HL-60/S4 treated with phorbol 12-myristate 13-acetate at 8.2 ng/mL for 4 days and 3 days (cell line): ENCODE measurements around the gene APIP.

Experiments used
- in situ Hi-C: fragments of 300-500 bp; cut with MboI; formaldehyde crosslinking; loops from 2 replicates; pipeline ENCODE4 v1.15.0; 2022; ENCODE audit warnings: low sequenced_read_pairs

APIP gene

GRCh38 chr11:34846467-34846866 lies 69.7 kb downstream of the APIP start:
- in situ Hi-C loops: no loop called here

GRCh38 chr11:34844463-34845112 lies 71.6 kb downstream of the APIP start:
- in situ Hi-C loops: no loop called here

- in situ Hi-C loops: no loop called here
Observed at GRCh38 chr11:34843271-34843670, 72.9 kb downstream of the APIP start.

GRCh38 chr11:34840736-34841386 lies 75.3 kb downstream of the APIP start:
- in situ Hi-C loops: no loop called here

GRCh38 chr11:34839969-34840368 lies 76.2 kb downstream of the APIP start:
- in situ Hi-C loops: no loop called here

- in situ Hi-C loops: no loop called here
Observed at GRCh38 chr11:34836958-34837856, 79.0 kb downstream of the APIP start.

GRCh38 chr11:34833602-34834001 lies 82.6 kb downstream of the APIP start:
- in situ Hi-C loops: no loop called here
